AML-193 (cell line): ENCODE results near the gene CDH13.
A peak's percentile ranks its signal among the peaks of the same experiment; 100 is the strongest.

Experiments
- DNase-seq, 2 experiments: peaks; one replicate each; lab custom pipeline; 2025; lab: John Stamatoyannopoulos, UW

Gene CDH13

GRCh38 chr16:83058376-83058775, 431.6 kb downstream of the CDH13 start:
- DNase-seq, result no peak

- no peak for DNase-seq
Observed at GRCh38 chr16:83059237-83059636, 432.5 kb downstream of the CDH13 start.

- DNase-seq, result no peak
Observed at GRCh38 chr16:83066011-83066410, 439.2 kb downstream of the CDH13 start.

- no peak for DNase-seq
Observed at GRCh38 chr16:83066881-83067280, 440.1 kb downstream of the CDH13 start.

- no peak for DNase-seq
Observed at GRCh38 chr16:83068686-83069085, 441.9 kb downstream of the CDH13 start.

- no peak for DNase-seq
Observed at GRCh38 chr16:83070416-83071209, 443.8 kb downstream of the CDH13 start.

GRCh38 chr16:83075956-83076355, 449.2 kb downstream of the CDH13 start:
- no peak for DNase-seq

GRCh38 chr16:83083361-83083760, 456.6 kb downstream of the CDH13 start:
- DNase-seq, result no peak

GRCh38 chr16:83085660-83086059, 458.9 kb downstream of the CDH13 start:
- no peak for DNase-seq

GRCh38 chr16:83095941-83096692, 469.3 kb downstream of the CDH13 start:
- no peak for DNase-seq

- DNase-seq, result no peak
Observed at GRCh38 chr16:83098536-83098935, 471.8 kb downstream of the CDH13 start.

GRCh38 chr16:83100679-83101078, 473.9 kb downstream of the CDH13 start:
- DNase-seq, result no peak

- DNase-seq, result no peak
Observed at GRCh38 chr16:83102336-83102735, 475.6 kb downstream of the CDH13 start.

- no peak for DNase-seq
Observed at GRCh38 chr16:83105279-83106077, 478.7 kb downstream of the CDH13 start.

GRCh38 chr16:83109490-83110125, 482.8 kb downstream of the CDH13 start:
- DNase-seq, result no peak

GRCh38 chr16:83110269-83110668, 483.5 kb downstream of the CDH13 start:
- DNase-seq, result no peak

- peak; percentile 1 to 3 for DNase-seq
Observed at GRCh38 chr16:83113317-83113716, 486.5 kb downstream of the CDH13 start.

- DNase-seq, result no peak
Observed at GRCh38 chr16:83113811-83114210, 487.0 kb downstream of the CDH13 start.

GRCh38 chr16:83115491-83116232, 488.9 kb downstream of the CDH13 start:
- no peak for DNase-seq

GRCh38 chr16:83116274-83116892, 489.6 kb downstream of the CDH13 start:
- no peak for DNase-seq

- no peak for DNase-seq
Observed at GRCh38 chr16:83117810-83118209, 491.0 kb downstream of the CDH13 start.
